Esophagus muscularis mucosa (tissue), 4 donors: Measurements from ENCODE around the gene MRPL10. TPM values are rescaled to one million over a fixed set of nuclear protein-coding genes. Genes with fewer than 3 reads are reported as not detected.

Experiments used
- DNase-seq: peaks from one replicate; pipeline ENCODE4 v3.0.0-alpha.2; 2017; ENCODE audit errors: extremely low spot score
- H3K27ac ChIP-seq, 4 donors: fragments of 200-600 bp; sonication (generic); replicated peaks in 1 of 4; 1 replicate in 3 of 4; 2 replicates in 1 of 4; pipeline ENCODE4 v1.5.1; 2016 to 2019; ENCODE audit warnings: mild to moderate bottlenecking in 1 of 4
- H3K27me3 ChIP-seq, 4 donors: fragments of 200-600 bp; sonication (generic); one replicate each; pipeline versions ENCODE4 v1.5.1 to v1.6.0; 2016 to 2019
- H3K36me3 ChIP-seq, 4 donors: fragments of 200-600 bp; sonication (generic); one replicate each; pipeline ENCODE4 v1.5.1; 2016 to 2019
- H3K4me1 ChIP-seq, 4 donors: fragments of 200-600 bp; sonication (generic); one replicate each; pipeline ENCODE4 v1.5.1; 2016 to 2019
- H3K4me3 ChIP-seq, 4 donors: fragments of 200-600 bp; sonication (generic); 1 replicate in 2 of 4; 2 replicates in 2 of 4; pipeline ENCODE4 v1.5.1; 2016 to 2019; ENCODE audit warnings: mild to moderate bottlenecking in 4 of 4, moderate library complexity in 1 of 4
- H3K9me3 ChIP-seq, 4 donors: fragments of 200-600 bp; sonication (generic); 1 replicate in 3 of 4; 2 replicates in 1 of 4; pipeline ENCODE4 v1.5.1; 2016 to 2019
- EP300 ChIP-seq: sonication (generic); formaldehyde crosslinking; IDR thresholded peaks from one replicate; pipeline ENCODE4 v1.6.1; 2017; ENCODE audit warnings: antibody characterized with exemption
- POLR2A ChIP-seq: fragments of 450-650 bp; IDR thresholded peaks from one replicate; pipeline ENCODE4 v1.6.1; 2017; ENCODE audit warnings: antibody characterized with exemption, moderate library complexity, mild to moderate bottlenecking, low read depth
- POLR2AphosphoS5 ChIP-seq, 2 donors: sonication (generic); formaldehyde crosslinking; IDR thresholded peaks; one replicate each; pipeline ENCODE4 v1.6.1; 2017; ENCODE audit warnings: antibody characterized with exemption in 2 of 2
- WGBS: methylation state at CpG from one replicate; pipeline ENCODE4 v1.1.5; 2018; 5-methylcytosine and 5-hydroxymethylcytosine counted together
- intact Hi-C: fragments of 100-400 bp; cut with DNase I; formaldehyde crosslinking; loops from one replicate; pipeline ENCODE4 v1.15.1; 2023
- total RNA-seq, 4 donors: library from RNA; depleted of rRNA; stranded (reverse); fragments of >200 nt; gene quantifications; one replicate each; pipeline versions ENCODE4 v1.1.0 to v1.2.1, GENCODE V29; 2016
- TF ChIP-seq, protein P1 (sequence below), 3 experiments: fragments of 200-600 bp in 2 of 3; fragments of 450-650 bp in 1 of 3; sonication (generic) in 2 of 3; IDR thresholded peaks; one replicate each; pipeline ENCODE4 v1.5.1; 2017 to 2019; ENCODE audit warnings: antibody characterized with exemption in 3 of 3, mild to moderate bottlenecking in 2 of 3, moderate library complexity in 1 of 3

The MRPL10 gene
- total RNA-seq, 4 donors from 2014 or later, result 43.6 to 86.8 (median 63.2) TPM

GRCh38 chr17:47803201-47803600, 28.1 kb downstream of the MRPL10 start:
- H3K27me3 ChIP-seq, result peaks cover 0 to 22% (median 0%) of the 10 kb centered on the region in 4 donors
- intact Hi-C loops, result loop anchor here (10.0 kb wide), 1 partner anchor 138 kb away; no protein-coding TSS in a partner anchor
- no peaks in the 10 kb centered on the region for H3K9me3 ChIP-seq
- H3K4me1 ChIP-seq, result no peaks in the 10 kb centered on the region
- no peak overlapping the region for H3K27ac ChIP-seq
- no peak for DNase-seq
- 64% methylated on average over 5 of the region's 5 CpGs for WGBS
- TF ChIP-seq POLR2AphosphoS5 (IDR thresholded peaks at IDR 0.05), result no peak
- TF ChIP-seq EP300, result no peak
- TF ChIP-seq, protein P1, sequence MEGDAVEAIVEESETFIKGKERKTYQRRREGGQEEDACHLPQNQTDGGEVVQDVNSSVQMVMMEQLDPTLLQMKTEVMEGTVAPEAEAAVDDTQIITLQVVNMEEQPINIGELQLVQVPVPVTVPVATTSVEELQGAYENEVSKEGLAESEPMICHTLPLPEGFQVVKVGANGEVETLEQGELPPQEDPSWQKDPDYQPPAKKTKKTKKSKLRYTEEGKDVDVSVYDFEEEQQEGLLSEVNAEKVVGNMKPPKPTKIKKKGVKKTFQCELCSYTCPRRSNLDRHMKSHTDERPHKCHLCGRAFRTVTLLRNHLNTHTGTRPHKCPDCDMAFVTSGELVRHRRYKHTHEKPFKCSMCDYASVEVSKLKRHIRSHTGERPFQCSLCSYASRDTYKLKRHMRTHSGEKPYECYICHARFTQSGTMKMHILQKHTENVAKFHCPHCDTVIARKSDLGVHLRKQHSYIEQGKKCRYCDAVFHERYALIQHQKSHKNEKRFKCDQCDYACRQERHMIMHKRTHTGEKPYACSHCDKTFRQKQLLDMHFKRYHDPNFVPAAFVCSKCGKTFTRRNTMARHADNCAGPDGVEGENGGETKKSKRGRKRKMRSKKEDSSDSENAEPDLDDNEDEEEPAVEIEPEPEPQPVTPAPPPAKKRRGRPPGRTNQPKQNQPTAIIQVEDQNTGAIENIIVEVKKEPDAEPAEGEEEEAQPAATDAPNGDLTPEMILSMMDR (IDR thresholded peaks at IDR 0.05), result no peak
- TF ChIP-seq POLR2A, result no peak
- no peak overlapping the region for H3K4me3 ChIP-seq
- peaks cover 0 to 16% (median 13%) of the 10 kb centered on the region in 4 donors for H3K36me3 ChIP-seq

- Histone ChIP-seq H3K36me3 (peaks cover 0 to 9% (median 6%) of the 10 kb centered on the region in 4 donors), H3K27me3 (peaks cover 0 to 25% (median 0%) of the 10 kb centered on the region in 4 donors), H3K4me3 (no peak overlapping the region), H3K4me1 (no peaks in the 10 kb centered on the region), H3K9me3 (no peaks in the 10 kb centered on the region), H3K27ac (no peak overlapping the region)
- WGBS, result 28% methylated on average over 9 of the region's 9 CpGs
- DNase-seq, result no peak
- TF ChIP-seq, protein P1 (IDR thresholded peaks at IDR 0.05), result peak; percentile 41 to 61 (median 42)
- no peak for TF ChIP-seq POLR2AphosphoS5 (IDR thresholded peaks at IDR 0.05)
- TF ChIP-seq EP300, result no peak
- no peak for TF ChIP-seq POLR2A
- intact Hi-C loops, result loop anchor here (10.0 kb wide), 1 partner anchor 138 kb away; no protein-coding TSS in a partner anchor
Measured at GRCh38 chr17:47802341-47803022, 28.9 kb downstream of the MRPL10 start.

DNA sequence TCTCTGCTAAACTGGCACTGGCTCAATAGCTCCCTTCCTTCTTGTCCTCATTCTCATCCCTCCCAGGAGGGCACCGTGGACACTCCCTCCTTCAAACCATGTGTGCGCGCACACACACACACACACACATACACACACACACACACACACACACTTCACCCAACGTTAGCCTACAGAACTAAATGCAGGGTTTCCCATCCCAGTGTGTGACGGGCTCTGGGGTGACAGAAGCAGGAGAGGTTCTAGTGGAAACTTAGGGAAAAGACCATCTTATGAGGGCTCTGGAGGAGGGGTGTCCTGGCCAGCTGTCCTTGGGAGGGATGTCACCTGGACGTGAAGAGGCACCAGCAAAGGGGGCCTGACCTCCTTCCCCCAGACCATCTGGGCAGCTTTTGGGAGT, 29.4 kb downstream of the MRPL10 start:
- Histone ChIP-seq H3K27ac (no peak overlapping the region), H3K4me1 (no peaks in the 10 kb centered on the region), H3K36me3 (peaks cover 0 to 3% (median 1%) of the 10 kb centered on the region in 4 donors), H3K27me3 (peaks cover 0 to 31% (median 0%) of the 10 kb centered on the region in 4 donors), H3K4me3 (no peak overlapping the region), H3K9me3 (no peaks in the 10 kb centered on the region)
- intact Hi-C loops, result loop anchor here (10.0 kb wide), 1 partner anchor 137 kb away; no protein-coding TSS in a partner anchor
- DNase-seq, result no peak
- 44% methylated on average over 6 of the region's 6 CpGs for WGBS
- TF ChIP-seq, protein P1 (IDR thresholded peaks at IDR 0.05), result no peak
- no peak for TF ChIP-seq POLR2A
- TF ChIP-seq POLR2AphosphoS5 (IDR thresholded peaks at IDR 0.05), result no peak

GRCh38 chr17:47801176-47801765, 30.1 kb downstream of the MRPL10 start:
- Histone ChIP-seq H3K4me1 (no peaks in the 10 kb centered on the region), H3K9me3 (no peaks in the 10 kb centered on the region), H3K36me3 (peaks cover 0 to 2% (median 0%) of the 10 kb centered on the region in 4 donors), H3K27ac (no peak overlapping the region), H3K27me3 (peaks cover 0 to 38% (median 0%) of the 10 kb centered on the region in 4 donors), H3K4me3 (no peak overlapping the region)
- 76% methylated on average over 2 of the region's 4 CpGs for WGBS
- TF ChIP-seq POLR2A (no peak), POLR2AphosphoS5 (IDR thresholded peaks at IDR 0.05) (no peak), EP300 (no peak)
- TF ChIP-seq, protein P1 (IDR thresholded peaks at IDR 0.05), result no peak
- DNase-seq, result no peak
- intact Hi-C loops, result loop anchor here (10.0 kb wide), 1 partner anchor 136 kb away; no protein-coding TSS in a partner anchor
